Vagina (tissue), 2 donors: ENCODE measurements around the gene GNG13.

Experiments
- CTCF ChIP-seq, 3 experiments: fragments of 450-650 bp in 2 of 3; fragments of 200-600 bp in 1 of 3; sonication (generic) in 1 of 3; IDR thresholded peaks; one replicate each; pipeline ENCODE4 v1.5.1; 2017 to 2019; ENCODE audit warnings: antibody characterized with exemption in 3 of 3, mild to moderate bottlenecking in 2 of 3, moderate library complexity in 2 of 3
- POLR2A ChIP-seq, 2 donors: fragments of 450-650 bp; IDR thresholded peaks; one replicate each; pipeline ENCODE4 v1.6.1; 2017; ENCODE audit warnings: antibody characterized with exemption in 2 of 2, mild to moderate bottlenecking in 2 of 2, moderate library complexity in 2 of 2
- POLR2AphosphoS5 ChIP-seq, 2 donors: sonication (generic); formaldehyde crosslinking; IDR thresholded peaks; one replicate each; pipeline ENCODE4 v1.9.0; 2017; ENCODE audit warnings: antibody characterized with exemption in 2 of 2, mild to moderate bottlenecking in 2 of 2, low read depth in 1 of 2; ENCODE audit not compliant: insufficient read depth in 1 of 2

DNA sequence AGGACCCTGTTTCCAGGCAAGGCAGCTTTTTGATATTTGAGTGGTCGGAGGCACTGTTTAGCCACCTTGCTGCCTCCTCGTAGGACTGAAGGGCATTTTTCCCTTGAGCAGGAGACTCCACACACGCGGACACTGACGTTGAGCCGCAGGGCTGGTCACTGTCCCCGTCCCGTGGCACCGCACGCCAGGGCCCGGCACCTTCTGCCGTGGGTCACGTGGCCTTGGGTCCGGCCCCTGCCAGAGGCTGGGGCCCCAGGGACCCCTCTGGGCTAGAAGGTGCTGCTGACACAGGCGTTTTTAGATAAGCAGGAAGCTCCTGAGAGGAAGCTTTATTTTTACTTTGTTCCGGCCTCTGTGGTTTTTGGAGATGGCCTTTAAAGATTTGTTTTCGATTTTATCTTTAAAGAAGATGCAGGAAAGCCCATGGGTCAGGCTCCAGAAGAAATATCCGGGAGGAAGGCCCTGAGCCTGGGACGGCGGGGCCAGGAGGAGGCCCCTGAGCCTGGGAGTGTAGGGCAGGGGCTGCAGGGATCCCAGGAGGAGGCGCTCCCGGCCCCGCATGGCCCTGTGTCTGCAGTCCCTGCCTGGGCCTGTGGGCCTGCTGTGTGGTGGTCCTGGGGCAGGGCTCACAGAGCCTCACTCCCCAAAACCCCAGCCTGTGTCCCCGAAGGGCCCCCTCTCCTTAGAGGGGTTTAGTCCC lies 30.5 kb upstream of the GNG13 start:
- TF ChIP-seq CTCF (IDR thresholded peaks at IDR 0.05) = no peak
- TF ChIP-seq POLR2AphosphoS5 (IDR thresholded peaks at IDR 0.05; ENCODE audit: insufficient read depth in 1 of 2, low read depth in 1 of 2) = no peak
- TF ChIP-seq POLR2A (IDR thresholded peaks at IDR 0.05) = no peak
